ENCODE results near the gene FAM237A. TPM values are rescaled to one million over a fixed set of nuclear protein-coding genes. Genes with fewer than 3 reads are reported as not detected.

Gene FAM237A
- not detected in 2 replicates for total RNA-seq

DNA sequence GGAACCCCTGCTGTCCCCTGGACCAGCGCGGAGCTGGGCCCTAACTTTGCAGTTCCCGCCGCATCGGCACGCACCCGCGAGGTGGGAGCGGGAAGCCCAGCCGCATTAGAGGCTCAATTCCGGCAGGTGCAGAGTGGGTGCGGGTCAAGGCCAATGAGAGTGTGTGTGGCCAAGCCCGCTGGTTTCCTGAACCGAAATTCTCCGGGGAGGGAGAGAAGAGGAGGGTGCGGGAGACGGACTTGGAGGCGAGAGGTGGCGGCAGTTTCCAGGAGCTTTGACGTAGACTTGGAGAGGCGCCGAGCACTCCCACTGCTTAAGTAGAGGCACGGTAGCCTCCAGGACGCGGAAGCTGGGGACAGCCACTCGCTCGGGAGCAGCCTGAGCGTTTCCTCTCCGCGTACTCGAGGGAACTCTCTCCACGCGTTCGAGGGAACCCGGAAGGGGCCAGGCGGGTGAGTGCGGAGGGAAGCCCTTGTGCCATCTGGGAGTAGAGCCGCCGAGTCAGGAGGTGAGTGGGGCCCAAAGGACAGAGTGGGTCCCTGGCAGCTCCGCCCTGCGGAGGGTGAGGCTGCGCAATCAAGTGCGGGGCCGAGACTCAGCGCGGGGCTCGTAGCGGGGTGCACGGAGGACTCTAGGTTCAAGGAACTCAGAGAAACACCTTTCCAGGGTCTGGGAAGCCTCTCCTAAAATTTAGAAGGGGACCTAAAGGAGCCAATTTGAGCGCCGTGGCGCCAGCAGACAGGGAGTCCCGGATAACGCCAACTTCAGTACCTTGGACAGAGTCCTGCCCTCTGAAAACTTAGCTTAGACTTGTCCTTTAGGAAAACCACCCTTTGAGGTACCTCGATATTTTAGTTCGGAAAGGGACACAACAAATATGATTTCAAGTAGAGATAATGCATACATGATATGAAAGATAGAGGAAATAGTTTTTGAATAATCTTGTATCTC lies at the start of gene FAM237A:
Gene FAM237A (plus strand): TSS at position 413 of the 951 bp plus-strand sequence. CDS start 1,750 bp downstream, outside the sequence.

Other genes with a start within 250 kb of the FAM237A start
- 4.9 and 5.0 TPM in 2 replicates for gene ADAM23, start 199.0 kb upstream of the FAM237A start, total RNA-seq
- gene DYTN, start 75.9 kb downstream of the FAM237A start, total RNA-seq: not detected in 2 replicates
- not detected in 2 replicates for gene MDH1B, start 122.8 kb downstream of the FAM237A start, total RNA-seq
- gene FASTKD2, start 123.1 kb downstream of the FAM237A start, total RNA-seq: 32.7 and 39.5 TPM in 2 replicates